HG03354 (cell line): Measurements from ENCODE around the gene CORO2A.

Source experiments
- ATAC-seq: cut with Tn5 transposase; IDR thresholded peaks from one replicate; pipeline ENCODE4 v1.9.1; 2021; ENCODE audit warnings: mild to moderate bottlenecking; ENCODE audit not compliant: unreplicated experiment, poor library complexity, severe bottlenecking

CORO2A gene

DNA sequence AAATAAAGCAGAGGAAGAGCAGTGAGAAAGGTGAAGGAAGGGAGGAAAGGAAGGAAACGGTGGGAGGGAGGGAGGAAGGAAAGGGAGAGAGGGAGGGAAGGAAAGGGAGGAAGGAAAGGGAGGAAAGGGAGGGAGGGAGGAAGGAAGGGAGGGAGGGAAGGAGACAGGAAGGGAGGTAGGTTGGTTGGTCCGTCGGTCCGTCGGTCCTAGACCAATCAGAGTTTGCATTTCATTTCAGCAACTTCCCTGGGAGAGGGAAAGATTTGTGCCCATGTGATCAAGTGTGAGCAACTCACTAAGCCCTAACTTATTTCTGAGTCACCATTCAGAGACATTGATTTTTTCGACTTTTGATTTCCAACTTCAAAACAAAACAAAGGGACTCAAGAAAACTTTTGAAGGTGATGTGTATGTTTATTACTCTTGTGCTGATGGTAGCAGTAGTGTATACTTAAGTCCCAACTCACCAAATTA lies 117.1 kb downstream of the CORO2A start:
- no peak for ATAC-seq

DNA sequence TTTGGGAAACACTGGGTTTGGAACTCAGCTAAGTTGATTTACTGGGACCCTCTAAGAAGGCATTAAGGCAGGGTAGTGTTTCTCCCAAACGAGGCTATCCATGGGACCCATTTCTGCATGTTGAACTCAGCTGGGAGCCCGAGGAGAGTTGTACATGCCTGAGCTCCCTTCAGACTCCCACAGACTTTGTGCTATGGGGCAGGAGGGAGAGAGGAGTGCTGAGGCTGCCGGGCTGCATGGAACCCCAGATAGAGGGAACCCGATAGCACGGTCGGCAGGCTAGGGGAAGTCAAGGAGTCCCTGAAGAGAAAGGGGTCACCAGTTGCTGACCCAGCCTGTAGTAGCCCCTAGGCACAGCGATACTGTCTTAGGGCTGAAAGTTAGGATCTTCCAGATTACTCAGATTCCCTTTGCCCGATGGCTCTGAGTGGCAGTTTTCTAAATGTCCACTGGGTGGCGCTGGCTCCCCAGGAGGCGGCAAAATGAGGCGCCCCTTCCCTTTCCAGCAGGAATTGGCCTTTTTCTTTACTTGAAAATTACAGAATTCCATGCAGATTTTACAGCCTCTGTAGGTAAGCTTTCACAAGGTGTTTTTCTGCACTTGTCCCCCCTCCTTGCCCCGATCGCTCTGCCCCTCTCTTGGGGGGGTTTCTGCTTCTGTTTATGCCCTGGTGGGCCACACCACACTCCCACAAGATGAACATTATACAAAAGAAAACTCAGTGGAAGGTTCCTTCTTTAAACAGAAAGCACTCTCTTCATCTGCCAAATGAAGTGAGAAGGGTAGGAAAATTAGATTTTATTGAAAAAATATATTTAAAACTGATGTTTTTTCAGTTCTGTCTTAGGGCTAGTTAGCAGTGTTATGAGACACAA lies 118.1 kb downstream of the CORO2A start:
- ATAC-seq = peak; percentile 45

DNA sequence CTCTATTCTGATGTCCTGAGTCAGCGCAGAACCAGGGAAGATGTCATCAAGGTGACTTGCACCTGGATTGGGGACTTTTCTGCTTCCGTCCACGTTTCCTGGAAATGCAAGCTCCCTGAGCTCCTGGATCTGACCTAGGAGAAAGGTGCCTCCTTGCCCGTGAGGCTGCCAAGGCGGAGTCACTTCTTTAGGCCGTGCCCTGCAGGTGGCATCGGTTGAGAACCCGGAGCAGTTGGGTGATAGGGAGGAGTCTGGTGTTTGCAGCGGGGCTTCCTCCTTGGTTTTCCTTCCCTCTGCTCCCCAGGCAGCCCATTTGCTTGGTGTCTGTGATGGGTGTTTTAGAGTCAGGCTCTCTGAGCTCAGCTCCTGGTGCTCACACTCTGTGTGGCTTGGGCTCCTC lies 120.7 kb downstream of the CORO2A start:
- ATAC-seq = no peak
